Glutamatergic neuron (in vitro differentiated cells): Measurements from ENCODE around the gene ITGA1. TPM values are rescaled to one million over a fixed set of nuclear protein-coding genes. Genes with fewer than 3 reads are reported as not detected.

Experiments used
- DNase-seq: peaks from one replicate; pipeline ENCODE4 v3.0.0; 2022
- H3K27ac Mint-ChIP-seq: one replicate; pipeline ENCODE4 v1.8.0; 2020; ENCODE audit warnings: mild to moderate bottlenecking, mixed read lengths, inconsistent platforms; ENCODE audit not compliant: unreplicated experiment
- H3K27me3 Mint-ChIP-seq: one replicate; pipeline ENCODE4 v1.8.0; 2020; ENCODE audit warnings: mild to moderate bottlenecking, moderate library complexity, mixed read lengths, inconsistent platforms; ENCODE audit not compliant: unreplicated experiment
- H3K36me3 Mint-ChIP-seq: one replicate; pipeline ENCODE4 v1.8.0; 2020; ENCODE audit warnings: mild to moderate bottlenecking, mixed read lengths, inconsistent platforms; ENCODE audit not compliant: unreplicated experiment
- H3K4me1 Mint-ChIP-seq: one replicate; pipeline ENCODE4 v1.8.0; 2020; ENCODE audit warnings: mild to moderate bottlenecking, low read depth, mixed read lengths, inconsistent platforms; ENCODE audit not compliant: unreplicated experiment
- H3K4me3 Mint-ChIP-seq: one replicate; pipeline ENCODE4 v1.8.0; 2020; ENCODE audit warnings: mild to moderate bottlenecking, mixed read lengths, inconsistent platforms; ENCODE audit not compliant: unreplicated experiment
- H3K9me3 Mint-ChIP-seq: one replicate; pipeline ENCODE4 v1.8.0; 2020; ENCODE audit warnings: mild to moderate bottlenecking, moderate library complexity, mixed read lengths, inconsistent platforms; ENCODE audit not compliant: unreplicated experiment
- CTCF ChIP-seq: fragments of 200-600 bp; sonication (generic); IDR thresholded peaks from one replicate; pipeline ENCODE4 v1.5.0; 2021; ENCODE audit not compliant: partially characterized antibody, unreplicated experiment
- total RNA-seq: library from RNA; stranded (reverse); fragmentation: NEBNext Ultra II Directional; extraction: Animal tissue kit (Norgen Biotek cat#: 25700); gene quantifications from one replicate; pipeline ENCODE4 v1.2.1, GENCODE V29; 2021; ENCODE audit not compliant: unreplicated experiment

The ITGA1 gene
- total RNA-seq, 1 donor from 2014 or later = 0.96 TPM

GRCh38 chr5:52977264-52977897 lies 189.7 kb downstream of the ITGA1 start:
- Mint-ChIP-seq H3K27ac (no peak overlapping the region), H3K36me3 (no peaks in the 10 kb centered on the region), H3K27me3 (peaks cover 2% of the 10 kb centered on the region), H3K4me3 (no peak overlapping the region), H3K4me1 (no peaks in the 10 kb centered on the region), H3K9me3 (peaks cover 3% of the 10 kb centered on the region)
- DNase-seq = no peak
- no peak for TF ChIP-seq CTCF

- H3K4me3 Mint-ChIP-seq = no peak overlapping the region
- no peak for DNase-seq
- no peak for TF ChIP-seq CTCF
- no peaks in the 10 kb centered on the region for H3K4me1 Mint-ChIP-seq
- H3K9me3 Mint-ChIP-seq = peaks cover 3% of the 10 kb centered on the region
- peaks cover 2% of the 10 kb centered on the region for H3K27me3 Mint-ChIP-seq
- no peak overlapping the region for H3K27ac Mint-ChIP-seq
- peaks cover 4% of the 10 kb centered on the region for H3K36me3 Mint-ChIP-seq
Observed at GRCh38 chr5:52981507-52981906, 193.8 kb downstream of the ITGA1 start.

- no peaks in the 10 kb centered on the region for H3K4me1 Mint-ChIP-seq
- H3K36me3 Mint-ChIP-seq = peaks cover 4% of the 10 kb centered on the region
- no peak for DNase-seq
- H3K4me3 Mint-ChIP-seq = no peak overlapping the region
- no peaks in the 10 kb centered on the region for H3K9me3 Mint-ChIP-seq
- no peak for TF ChIP-seq CTCF
- H3K27me3 Mint-ChIP-seq = peaks cover 3% of the 10 kb centered on the region
- H3K27ac Mint-ChIP-seq = no peak overlapping the region
Observed at GRCh38 chr5:52983731-52984636, 196.3 kb downstream of the ITGA1 start.

- Mint-ChIP-seq H3K4me1 (no peaks in the 10 kb centered on the region), H3K27me3 (peaks cover 3% of the 10 kb centered on the region)
- TF ChIP-seq CTCF = no peak
Observed at GRCh38 chr5:52985306-52985705, 197.6 kb downstream of the ITGA1 start.

More at GRCh38 chr5:52985306-52985705, 197.6 kb downstream of the ITGA1 start:
- Mint-ChIP-seq H3K36me3 (peaks cover 4% of the 10 kb centered on the region), H3K4me3 (no peak overlapping the region), H3K9me3 (no peaks in the 10 kb centered on the region), H3K27ac (no peak overlapping the region)
- DNase-seq = no peak
